K562 (cell line): ENCODE data around the gene ILF3. TPM values are rescaled to one million over a fixed set of nuclear protein-coding genes. Genes with fewer than 3 reads are reported as not detected.

Experiments used
- ATAC-seq: fragments of 200-7000 bp; cut with Tn5 transposase; 3 replicates; pipeline ENCODE4 v1.9.1; 2020; ENCODE audit warnings: moderate library complexity
- BruUV-seq: library from RNA; stranded (reverse); fragments of 400-500 nt; replicated peaks from 2 replicates; lab custom pipeline; 2021; lab: Mats Ljungman, UMichigan
- CTCF ChIA-PET: fragments of 300-600 bp; formaldehyde crosslinking; extraction: SDS; loops from one replicate; lab custom pipeline; 2021; ENCODE audit warnings: low intra/inter-chr PET ratio; lab: Yijun Ruan, JAX
- POLR2A ChIA-PET: fragments of 300-600, 350-650 bp; sonication (Branson Sonifier 250); formaldehyde crosslinking; extraction: SDS; loops from one replicate; lab custom pipeline; 2021; ENCODE audit warnings: antibody characterized with exemption, inconsistent platforms; lab: Yijun Ruan, JAX
- DNase-seq, 4 experiments: peaks; one replicate each; pipeline versions ENCODE4 v3.0.0 to v3.0.0-alpha.2; 2011 to 2018; ENCODE audit warnings: low spot score in 3 of 4, mixed read lengths in 3 of 4; ENCODE audit errors: extremely low read depth in 1 of 4
- FAIRE-seq: peaks from 2 replicates; lab custom pipeline; 2011; peaks lifted over from hg19 to GRCh38; lab: Jason Lieb, UNC
- H2AFZ ChIP-seq: 2 replicates; pipeline ENCODE4 v1.6.0; 2011; ENCODE audit warnings: low read depth, low read length, control low read depth, inconsistent platforms
- H3K27ac ChIP-seq: fragments of 200-600 bp; 3 replicates; pipeline ENCODE4 v1.8.0; 2011; ENCODE audit warnings: low read depth, mild to moderate bottlenecking, control low read depth, inconsistent platforms, low read length, moderate library complexity, mixed read lengths; ENCODE audit errors: extremely low read depth
- H3K27me3 ChIP-seq, 2 experiments: fragments of 300-600 bp in 1 of 2; 2 replicates in 1 of 2; 3 replicates in 1 of 2; pipeline versions ENCODE4 v1.6.0 to v1.8.0; 2011; ENCODE audit warnings: inconsistent platforms in 2 of 2, low read length in 2 of 2, mild to moderate bottlenecking in 1 of 2, mixed read lengths in 1 of 2, moderate library complexity in 1 of 2; ENCODE audit not compliant: control insufficient read depth in 2 of 2, insufficient read depth in 2 of 2
- H3K36me3 ChIP-seq: fragments of 300-600 bp; 3 replicates; pipeline ENCODE4 v1.8.0; 2011; ENCODE audit warnings: mild to moderate bottlenecking, low read length, inconsistent platforms; ENCODE audit not compliant: control insufficient read depth, insufficient read depth
- H3K4me1 ChIP-seq, 2 experiments: fragments of 200-600 bp in 1 of 2; replicated peaks in 1 of 2; 2 replicates in 1 of 2; 3 replicates in 1 of 2; pipeline versions ENCODE4 v1.5.1 to v1.8.0; 2011; ENCODE audit warnings: inconsistent platforms in 2 of 2, low read length in 2 of 2, mild to moderate bottlenecking in 1 of 2, mixed read lengths in 1 of 2, moderate library complexity in 1 of 2; ENCODE audit not compliant: control insufficient read depth in 2 of 2, insufficient read depth in 2 of 2
- H3K4me2 ChIP-seq: 2 replicates; pipeline ENCODE4 v1.6.1; 2011; ENCODE audit warnings: low read length, control low read depth, inconsistent platforms, mixed read lengths; ENCODE audit not compliant: insufficient read depth
- H3K4me3 ChIP-seq: fragments of 200-600 bp; sonication (generic), shearing (Covaris generic); 2 replicates; pipeline ENCODE4 v1.5.1; 2016; ENCODE audit warnings: control low read depth, inconsistent platforms
- H3K79me2 ChIP-seq: fragments of 200-600 bp; 3 replicates; pipeline ENCODE4 v1.8.0; 2011; ENCODE audit warnings: low read length, inconsistent platforms; ENCODE audit not compliant: control insufficient read depth, insufficient read depth
- H3K9ac ChIP-seq, 2 experiments: 2 replicates each; pipeline versions ENCODE4 v1.6.0 to v1.6.1; 2011; ENCODE audit warnings: low read depth in 2 of 2, low read length in 2 of 2, control low read depth in 1 of 2, inconsistent platforms in 1 of 2, mild to moderate bottlenecking in 1 of 2, mixed read lengths in 1 of 2; ENCODE audit not compliant: insufficient read depth in 1 of 2
- H3K9me1 ChIP-seq: one replicate; pipeline ENCODE4 v1.6.0; 2011; ENCODE audit warnings: inconsistent platforms, mild to moderate bottlenecking, low read length, moderate library complexity; ENCODE audit not compliant: control insufficient read depth, insufficient read depth
- H3K9me3 ChIP-seq: replicated peaks from 2 replicates; pipeline ENCODE4 v1.5.1; 2011; ENCODE audit warnings: low read depth, low read length, inconsistent platforms; ENCODE audit not compliant: control insufficient read depth, insufficient read depth
- H4K20me1 ChIP-seq: replicated peaks from 2 replicates; pipeline ENCODE4 v1.6.1; 2011; ENCODE audit warnings: low read length, inconsistent platforms, mixed read lengths; ENCODE audit not compliant: control insufficient read depth, insufficient read depth
- ARNT ChIP-seq, 2 experiments: fragments of 450-650 bp; IDR thresholded peaks; 2 replicates each; pipeline ENCODE4 v1.6.1; 2016; ENCODE audit warnings: mild to moderate bottlenecking in 1 of 2
- BCOR ChIP-seq: fragments of 450-650 bp; IDR thresholded peaks from 2 replicates; pipeline ENCODE4 v1.6.1; 2016
- CHD7 ChIP-seq: fragments of 200-600 bp; sonication (generic); IDR thresholded peaks from one replicate; pipeline ENCODE4 v1.6.1; 2012; ENCODE audit warnings: mild to moderate bottlenecking, low read depth, low read length, inconsistent platforms
- SAP30 ChIP-seq: fragments of 200-600 bp; sonication (generic); IDR thresholded peaks from 2 replicates; pipeline ENCODE4 v1.6.1; 2012; ENCODE audit warnings: borderline replicate concordance, low read depth, mild to moderate bottlenecking, moderate library complexity, low read length, control low read depth, inconsistent platforms; ENCODE audit not compliant: insufficient read depth, poor library complexity, severe bottlenecking
- SMARCE1 ChIP-seq: fragments of 450-650 bp; IDR thresholded peaks from 2 replicates; pipeline ENCODE4 v1.7.1; 2016; ENCODE audit warnings: mild to moderate bottlenecking
- ZNF121 ChIP-seq: sonication (generic); formaldehyde crosslinking; conservative IDR thresholded peaks from 2 replicates; pipeline ENCODE4 v1.8.0; 2022; ENCODE audit warnings: missing genetic modification reagents
- ZNF398 ChIP-seq: fragments of 250-450 bp; sonication (Bioruptor Pico); IDR thresholded peaks from 2 replicates; pipeline ENCODE4 v1.8.0; 2021; ENCODE audit warnings: moderate library complexity, mild to moderate bottlenecking, inconsistent platforms
- ZNF444 ChIP-seq: fragments of 250-450 bp; sonication (Bioruptor Pico); IDR thresholded peaks from 2 replicates; pipeline ENCODE4 v1.4.0; 2020; ENCODE audit warnings: mild to moderate bottlenecking, moderate library complexity
- WGBS: fragments of 100-300 bp; shearing (Covaris generic); methylation state at CpG from one replicate; pipeline ENCODE4 v1.1.6; 2016; ENCODE audit warnings: low coverage, mixed read lengths; ENCODE audit not compliant: insufficient coverage; ENCODE audit errors: missing lambda C conversion rate; 5-methylcytosine and 5-hydroxymethylcytosine counted together
- in situ Hi-C: fragments of 300-500 bp; cut with MboI; formaldehyde crosslinking; loops from 4 replicates; pipeline ENCODE4 v1.15.0; 2018; ENCODE audit warnings: inconsistent platforms, mixed read lengths
- intact Hi-C: fragments of 100-400 bp; cut with micrococcal nuclease; formaldehyde crosslinking; loops from 2 replicates; pipeline ENCODE4 v1.14.2; 2022
- polyA plus RNA-seq, 8 experiments: library from polyadenylated mRNA; depleted of rRNA in 4 of 8; stranded (reverse) in 5 of 8; unstranded in 3 of 8; fragments of >200 nt; fragmentation: Nextera tagmentation in 2 of 8; fragmentation: Illumina TruSeq in 1 of 8; extraction: Ambion mirVana in 2 of 8; extraction: Trizol in 1 of 8; gene quantifications; 2 replicates each; pipeline versions ENCODE4 v1.2.1 to v1.2.3, GENCODE V29; 2011 to 2014; ENCODE audit warnings: inconsistent platforms in 1 of 8, missing spikeins in 1 of 8
- total RNA-seq, 7 experiments: library from RNA; depleted of rRNA in 6 of 7; stranded (reverse); fragments of >200 nt in 6 of 7; fragmentation: Illumina TruSeq in 2 of 7; extraction: Trizol in 2 of 7; gene quantifications; 2 replicates each; pipeline versions ENCODE4 v1.2.1 to v1.2.3, GENCODE V29; 2011 to 2021; ENCODE audit warnings: low replicate concordance in 1 of 7

ILF3 gene
- total and polyA plus RNA-seq, 9 of the 15 experiments (the other 6 are each of a cell fraction or from before 2014, with no cell fraction given), result 26.0 to 453 (median 175) TPM

GRCh38 chr19:10736916-10737551 lies 82.9 kb downstream of the ILF3 start:
- no peaks in the 10 kb centered on the region for H3K9me1 ChIP-seq
- WGBS, result 46% methylated on average over 9 of the region's 9 CpGs
- peaks cover 95% of the 10 kb centered on the region for H3K79me2 ChIP-seq
- no TSS peak for BruUV-seq
- H3K27me3 ChIP-seq, result no peaks in the 10 kb centered on the region
- H2AFZ ChIP-seq, result no peak overlapping the region
- H3K27ac ChIP-seq, result peak overlapping the region; percentile 60; the same call in 2 of the 3 replicates
- DNase-seq (peak in 3 of 4 experiments; percentile 26 to 75 (median 63)), FAIRE-seq (peak; percentile 23), ATAC-seq (peak; percentile 82)
- H3K4me3 ChIP-seq, result no peak overlapping the region
- H3K9me3 ChIP-seq, result no peaks in the 10 kb centered on the region
- H3K9ac ChIP-seq, result peak overlapping the region; percentile 30 to 78; a peak in 2 of 4 replicates
- ChIA-PET CTCF (no interaction called here), POLR2A (interaction anchor here (0.5 to 1.4 kb wide), 9 partner anchors 10 to 312 kb away, joined by 3 to 7 read pairs (median 4); partner anchors contain the start of genes DNM2 and TMED1)
- peaks cover 6% of the 10 kb centered on the region; the same call in 2 of the 3 replicates for H3K36me3 ChIP-seq
- H3K4me2 ChIP-seq, result peak overlapping the region; percentile 14; the same call in 1 of the 2 replicates
- H3K4me1 ChIP-seq, result peaks cover 45 to 53% of the 10 kb centered on the region in 2 experiments
- H4K20me1 ChIP-seq, result peaks cover 19% of the 10 kb centered on the region; the same call in 1 of the 2 replicates
- intact Hi-C loops (loop anchor here (2.0 kb wide), 1 partner anchor 18 kb away; the partner anchor contains the start of gene DNM2), in situ Hi-C loops (no loop called here)
- TF ChIP-seq SAP30 (no peak), CHD7 (no peak), ZNF121 (CRISPR knock-in tag) (no peak), BCOR (peak; percentile 52; the same call in 1 of the 2 replicates), ZNF398 (CRISPR knock-in tag) (no peak), ARNT (IDR thresholded peaks at IDR 0.05) (0 out of 4 replicates have a peak, but pooled peaks of 1 of the 2 experiments have one; percentile 41), ZNF444 (CRISPR knock-in tag) (no peak), SMARCE1 (no peak)
